Body of pancreas (tissue), 4 donors: ENCODE results near the gene MATN4.

ENCODE experiments used
- CTCF ChIP-seq, 7 experiments: fragments of 450-650 bp in 4 of 7; fragments of 200-600 bp in 3 of 7; sonication (generic) in 3 of 7; IDR thresholded peaks; one replicate each; pipeline ENCODE4 v1.5.1; 2016 to 2019; ENCODE audit warnings: antibody characterized with exemption in 7 of 7
- POLR2A ChIP-seq, 3 donors: fragments of 450-650 bp; IDR thresholded peaks; one replicate each; pipeline ENCODE4 v1.6.1; 2016; ENCODE audit warnings: antibody characterized with exemption in 3 of 3, mild to moderate bottlenecking in 2 of 3

GRCh38 chr20:45313943-45314342, 5.8 kb upstream of the MATN4 start:
- TF ChIP-seq CTCF (IDR thresholded peaks at IDR 0.05): no peak
- no peak for TF ChIP-seq POLR2A (IDR thresholded peaks at IDR 0.05)
